CD4-positive, alpha-beta T cell (primary cell): ENCODE measurements around the gene DARS1. TPM values are rescaled to one million over a fixed set of nuclear protein-coding genes. Genes with fewer than 3 reads are reported as not detected.

Experiments used
- ATAC-seq: fragments of 200-7000 bp; cut with Tn5 transposase; one replicate; pipeline ENCODE4 v1.10.0; 2022; ENCODE audit warnings: mild to moderate bottlenecking; ENCODE audit not compliant: poor library complexity
- CTCF ChIA-PET: fragments of 350-600 bp; sonication (Branson Sonifier 250); formaldehyde crosslinking; loops from one replicate; lab custom pipeline; 2021; ENCODE audit warnings: antibody characterized with exemption, inconsistent platforms; lab: Charles Lee
- POLR2A ChIA-PET: fragments of 350-600 bp; sonication (Branson Sonifier 250); formaldehyde crosslinking; loops from one replicate; lab custom pipeline; 2021; ENCODE audit warnings: antibody characterized with exemption, inconsistent platforms; lab: Charles Lee
- DNase-seq, 14 experiments: peaks; one replicate each; pipeline ENCODE4 v3.0.0-alpha.2; 2013 to 2020; ENCODE audit warnings: mixed read lengths in 2 of 14
- H3K27ac ChIP-seq, 2 donors: one replicate each; pipeline versions ENCODE4 v1.5.1 to v1.7.0; 2013; ENCODE audit warnings: low read length in 2 of 2, low read depth in 1 of 2, mild to moderate bottlenecking in 1 of 2
- H3K27me3 ChIP-seq, 2 experiments: 1 replicate in 1 of 2; 2 replicates in 1 of 2; pipeline versions ENCODE4 v1.6.1 to v1.7.0; 2013; ENCODE audit warnings: low read length in 2 of 2, control low read depth in 1 of 2, mild to moderate bottlenecking in 1 of 2, moderate library complexity in 1 of 2; ENCODE audit not compliant: insufficient read depth in 2 of 2, control insufficient read depth in 1 of 2
- H3K36me3 ChIP-seq: one replicate; pipeline ENCODE4 v1.6.1; 2013; ENCODE audit warnings: low read length, control low read depth; ENCODE audit not compliant: insufficient read depth
- H3K4me1 ChIP-seq: one replicate; pipeline ENCODE4 v1.6.1; 2013; ENCODE audit warnings: low read length, control low read depth; ENCODE audit not compliant: insufficient read depth
- H3K4me3 ChIP-seq: one replicate; pipeline ENCODE4 v1.5.1; 2013; ENCODE audit warnings: mild to moderate bottlenecking, low read length, moderate library complexity
- H3K9me3 ChIP-seq, 2 experiments: 1 replicate in 1 of 2; 2 replicates in 1 of 2; pipeline versions ENCODE4 v1.6.1 to v1.7.0; 2013; ENCODE audit warnings: low read length in 2 of 2, mild to moderate bottlenecking in 2 of 2, control low read depth in 1 of 2, moderate library complexity in 1 of 2; ENCODE audit not compliant: control insufficient read depth in 1 of 2, insufficient read depth in 1 of 2
- H3K27ac Mint-ChIP-seq: one replicate; pipeline ENCODE4 v1.8.0; 2020; ENCODE audit warnings: mixed read lengths
- H3K27me3 Mint-ChIP-seq: one replicate; pipeline ENCODE4 v1.8.0; 2021; ENCODE audit warnings: mixed read lengths
- H3K36me3 Mint-ChIP-seq: one replicate; pipeline ENCODE4 v1.8.0; 2021; ENCODE audit warnings: low read depth, mixed read lengths
- H3K4me1 Mint-ChIP-seq: one replicate; pipeline ENCODE4 v1.8.0; 2021; ENCODE audit warnings: low read depth, mixed read lengths
- H3K4me3 Mint-ChIP-seq: one replicate; pipeline ENCODE4 v1.8.0; 2020; ENCODE audit warnings: mild to moderate bottlenecking, mixed read lengths
- H3K9me3 Mint-ChIP-seq: one replicate; pipeline ENCODE4 v1.8.0; 2020; ENCODE audit warnings: mixed read lengths
- CTCF ChIP-seq: fragments of 200-600 bp; IDR thresholded peaks from one replicate; pipeline ENCODE4 v1.8.0; 2022; ENCODE audit warnings: antibody characterized with exemption, mild to moderate bottlenecking
- intact Hi-C, 2 experiments: fragments of 100-400 bp; cut with DNase I in 1 of 2; cut with micrococcal nuclease in 1 of 2; formaldehyde crosslinking; loops; one replicate each; pipeline versions ENCODE4 v1.15.1 to v1.9.0; 2023 to 2025; cut with DNase I, micrococcal nuclease
- total RNA-seq, 174 experiments: library from RNA in 2 of 174; stranded (reverse) in 2 of 174; gene quantifications; one replicate each; pipeline ENCODE4 v1.2.3 and lab custom pipeline; 2021 to 2026

DARS1 gene
- total RNA-seq, 2 experiments from 2014 or later, result 38.2 to 41.7 TPM

DNA sequence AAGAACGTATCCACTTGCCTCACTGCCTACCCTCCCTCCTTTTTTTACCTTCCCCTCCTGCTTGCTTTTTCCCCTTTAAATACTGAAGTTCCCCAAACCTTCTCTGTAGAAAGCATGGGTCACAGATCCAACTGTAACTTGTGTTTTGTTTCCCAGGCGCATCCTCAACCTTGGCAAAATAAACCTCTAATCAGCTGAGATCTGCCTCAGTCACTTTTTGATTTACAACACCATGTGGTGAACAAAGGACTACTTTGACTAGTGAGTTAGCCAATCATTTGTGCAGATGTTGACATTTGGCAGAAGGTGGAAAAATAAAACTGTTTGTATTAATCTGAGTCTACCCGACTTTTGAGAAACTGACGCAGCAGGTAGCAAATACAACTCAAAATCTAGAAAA lies 85.9 kb downstream of the DARS1 start:
- Histone ChIP-seq H3K4me3 (no peak overlapping the region), H3K36me3 (no peaks in the 10 kb centered on the region), H3K9me3 (no peaks in the 10 kb centered on the region), H3K27me3 (no peaks in the 10 kb centered on the region), H3K27ac (no peak overlapping the region), H3K4me1 (no peaks in the 10 kb centered on the region)
- H3K4me3 Mint-ChIP-seq, result no peak overlapping the region
- DNase-seq (no peak), ATAC-seq (no peak)
- peaks cover 10% of the 10 kb centered on the region for H3K36me3 Mint-ChIP-seq
- ChIA-PET POLR2A (no interaction called here), CTCF (no interaction called here)
- no peaks in the 10 kb centered on the region for H3K27me3 Mint-ChIP-seq
- intact Hi-C loops, result no loop called here
- no peaks in the 10 kb centered on the region for H3K4me1 Mint-ChIP-seq
- no peaks in the 10 kb centered on the region for H3K9me3 Mint-ChIP-seq
- no peak for TF ChIP-seq CTCF
- no peak overlapping the region for H3K27ac Mint-ChIP-seq

DNA sequence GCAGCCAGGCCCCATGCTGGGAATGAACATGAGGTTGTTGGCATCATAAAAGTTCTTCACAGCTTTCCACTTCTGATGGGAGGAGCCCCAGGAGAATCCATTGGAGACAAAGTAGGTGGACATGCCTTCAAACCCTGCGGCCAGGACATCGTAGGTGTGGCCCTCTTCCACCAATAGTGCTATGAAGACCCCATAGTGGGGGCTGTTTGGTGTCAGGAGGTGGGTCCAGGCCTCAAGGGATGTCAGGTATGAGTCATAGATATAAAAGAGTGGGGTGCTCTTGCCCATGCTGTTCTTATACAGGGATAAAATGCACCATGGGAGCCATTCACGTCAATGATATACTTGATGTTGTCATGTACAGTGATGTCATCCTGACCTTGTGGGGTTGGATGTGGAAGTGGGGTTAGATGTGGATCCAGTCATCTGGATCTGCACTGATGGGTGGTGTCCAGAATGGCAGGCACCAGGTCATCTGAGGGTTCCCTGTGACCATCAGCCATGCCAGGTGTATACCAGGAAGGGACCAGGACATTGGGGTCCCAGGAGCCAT lies 87.1 kb downstream of the DARS1 start:
- ChIA-PET POLR2A (no interaction called here), CTCF (no interaction called here)
- DNase-seq, result no peak
- Mint-ChIP-seq H3K9me3 (no peaks in the 10 kb centered on the region), H3K27me3 (no peaks in the 10 kb centered on the region), H3K27ac (no peak overlapping the region), H3K36me3 (peaks cover 4% of the 10 kb centered on the region), H3K4me3 (no peak overlapping the region), H3K4me1 (no peaks in the 10 kb centered on the region)
- ATAC-seq, result no peak
- no peaks in the 10 kb centered on the region for H3K27me3 ChIP-seq
- no peaks in the 10 kb centered on the region for H3K9me3 ChIP-seq
- no peak overlapping the region for H3K27ac ChIP-seq
- H3K4me1 ChIP-seq, result no peaks in the 10 kb centered on the region
- H3K4me3 ChIP-seq, result no peak overlapping the region
- no peaks in the 10 kb centered on the region for H3K36me3 ChIP-seq
- intact Hi-C loops, result no loop called here
- no peak for TF ChIP-seq CTCF

- Mint-ChIP-seq H3K27me3 (no peaks in the 10 kb centered on the region), H3K9me3 (no peaks in the 10 kb centered on the region), H3K4me3 (no peak overlapping the region), H3K27ac (no peak overlapping the region), H3K36me3 (no peaks in the 10 kb centered on the region), H3K4me1 (no peaks in the 10 kb centered on the region)
- H3K4me3 ChIP-seq, result no peak overlapping the region
- POLR2A ChIA-PET, result interaction anchor here (1.1 kb wide), 2 partner anchors 19 to 487 kb away, joined by 3 to 4 read pairs; partner anchors contain the start of gene MCM6
- no peaks in the 10 kb centered on the region for H3K9me3 ChIP-seq
- no peaks in the 10 kb centered on the region for H3K36me3 ChIP-seq
- H3K27me3 ChIP-seq, result no peaks in the 10 kb centered on the region
- H3K27ac ChIP-seq, result no peak overlapping the region
- CTCF ChIA-PET, result no interaction called here
- DNase-seq (no peak), ATAC-seq (no peak)
- H3K4me1 ChIP-seq, result no peaks in the 10 kb centered on the region
- intact Hi-C loops, result no loop called here
- no peak for TF ChIP-seq CTCF
These were observed 90.5 kb downstream of the DARS1 start for GRCh38 chr2:135894930-135895329.
